K562 treated with DMSO at 1 percent for 48 hours (cell line): Measurements from ENCODE around the gene ZBTB45. TPM values are rescaled to one million over a fixed set of nuclear protein-coding genes. Genes with fewer than 3 reads are reported as not detected.

Experiments used
- total RNA-seq: library from RNA; unstranded; fragments of 300-600 nt; gene quantifications from 2 replicates; pipeline ENCODE4 v1.2.3, GENCODE V29; 2022; ENCODE audit warnings: low replicate concordance; ENCODE audit errors: extremely low read depth

The ZBTB45 gene
- total RNA-seq = not detected in 2 replicates

GRCh38 chr19:58519355-58520256 lies at the start of gene ZBTB45:
TSS of gene ZBTB45 (minus strand) at chr19:58519810. CDS start at chr19:58517673, 2,137 bp downstream.

GRCh38 chr19:58558066-58558622 lies 38.5 kb upstream of the ZBTB45 start, which contains the start of gene UBE2M:
TSS of gene UBE2M (minus strand) at chr19:58558611. CDS start at chr19:58558381, 230 bp downstream.

GRCh38 chr19:58554494-58555368 lies 35.1 kb upstream of the ZBTB45 start, which contains the start of gene CHMP2A:
TSS of gene CHMP2A (minus strand) at chr19:58555105. CDS start at chr19:58554212, 893 bp downstream.

GRCh38 chr19:58543826-58544590 lies 24.4 kb upstream of the ZBTB45 start, which contains the start of gene TRIM28:
TSS of gene TRIM28 (plus strand) at chr19:58544064. CDS start at chr19:58544758, 694 bp downstream.

GRCh38 chr19:58511353-58512208 lies 8.0 kb downstream of the ZBTB45 start, which contains the start of gene SLC27A5:
TSS of gene SLC27A5 (minus strand) at chr19:58511992. CDS start at chr19:58511955, 37 bp downstream.

GRCh38 chr19:58475714-58476497 lies 43.7 kb downstream of the ZBTB45 start, which contains the start of gene ZNF446:
TSS of gene ZNF446 (plus strand) at chr19:58476352. CDS start at chr19:58477219, 867 bp downstream.

GRCh38 chr19:58466760-58467589 lies 52.6 kb downstream of the ZBTB45 start, which contains the start of gene ZNF324:
TSS of gene ZNF324 (plus strand) at chr19:58467080. CDS start at chr19:58469186, 2,106 bp downstream.

Other genes with a start within 250 kb of the ZBTB45 start
- gene ZNF8, start 240.9 kb downstream of the ZBTB45 start, total RNA-seq = not detected in 2 replicates
- gene ERVK3-1, start 214.4 kb downstream of the ZBTB45 start, total RNA-seq = not detected in 2 replicates
- not detected in 2 replicates for gene ZSCAN22, start 192.8 kb downstream of the ZBTB45 start, total RNA-seq
- gene A1BG, start 166.3 kb downstream of the ZBTB45 start, total RNA-seq = not detected in 2 replicates
- not detected in 2 replicates for gene ZNF497, start 157.1 kb downstream of the ZBTB45 start, total RNA-seq
- gene ZNF837, start 138.8 kb downstream of the ZBTB45 start, total RNA-seq = not detected in 2 replicates
- gene RPS5, start 132.5 kb downstream of the ZBTB45 start, total RNA-seq = 2,923 and 3,134 TPM in 2 replicates
- not detected in 2 replicates for gene RNF225, start 124.2 kb downstream of the ZBTB45 start, total RNA-seq
- gene ZNF584, start 111.2 kb downstream of the ZBTB45 start, total RNA-seq = not detected in 2 replicates
- not detected in 2 replicates for gene ZNF132, start 79.7 kb downstream of the ZBTB45 start, total RNA-seq
- gene ZNF324B, start 68.2 kb downstream of the ZBTB45 start, total RNA-seq = not detected in 2 replicates
- gene ZNF324, start 52.7 kb downstream of the ZBTB45 start, total RNA-seq = 167 TPM in 1 of 2 replicates, not detected in the other
- not detected in 2 replicates for gene ZNF446, start 43.5 kb downstream of the ZBTB45 start, total RNA-seq
- not detected in 2 replicates for gene SLC27A5, start 7.8 kb downstream of the ZBTB45 start, total RNA-seq
- 866 and 1,637 TPM in 2 replicates for gene TRIM28, start 24.3 kb upstream of the ZBTB45 start, total RNA-seq
- gene CHMP2A, start 35.3 kb upstream of the ZBTB45 start, total RNA-seq = not detected in 2 replicates
- gene UBE2M, start 38.8 kb upstream of the ZBTB45 start, total RNA-seq = not detected in 2 replicates
- not detected in 2 replicates for gene MZF1, start 53.5 kb upstream of the ZBTB45 start, total RNA-seq